Endothelial cell of umbilical vein (primary cell): ENCODE data around the gene C1QL2. TPM values are rescaled to one million over a fixed set of nuclear protein-coding genes. Genes with fewer than 3 reads are reported as not detected.

ENCODE experiments used
- BruUV-seq: library from RNA; stranded (reverse); fragments of 400-500 nt; replicated peaks from 2 replicates; lab custom pipeline; 2021; lab: Mats Ljungman, UMichigan
- CTCF ChIA-PET: fragments of 300-600, 350-600 bp; sonication (Branson Sonifier 250); formaldehyde crosslinking; loops from one replicate; lab custom pipeline; 2021; ENCODE audit warnings: antibody characterized with exemption, inconsistent platforms; lab: Charles Lee
- POLR2A ChIA-PET: fragments of 300-600, 350-600 bp; sonication (Branson Sonifier 250); formaldehyde crosslinking; loops from one replicate; lab custom pipeline; 2021; ENCODE audit warnings: antibody characterized with exemption, inconsistent platforms; lab: Charles Lee
- DNase-seq: peaks from one replicate; pipeline ENCODE4 v3.0.0-alpha.2; 2011; ENCODE audit warnings: low read depth, low spot score
- FAIRE-seq: peaks from 2 replicates; lab custom pipeline; 2011; peaks lifted over from hg19 to GRCh38; lab: Jason Lieb, UNC
- H2AFZ ChIP-seq: 2 replicates; pipeline ENCODE4 v1.6.0; 2012; ENCODE audit warnings: low read depth, low read length, control low read depth, inconsistent platforms
- H3K27ac ChIP-seq: 2 replicates; pipeline ENCODE4 v1.5.1; 2011; ENCODE audit warnings: low read depth, mild to moderate bottlenecking, control low read depth, low read length, moderate library complexity; ENCODE audit not compliant: insufficient read depth
- H3K27me3 ChIP-seq, 2 experiments: 2 replicates each; pipeline versions ENCODE4 v1.6.0 to v1.6.1; 2011; ENCODE audit warnings: low read length in 2 of 2, mixed read lengths in 1 of 2; ENCODE audit not compliant: control insufficient read depth in 2 of 2, insufficient read depth in 2 of 2
- H3K36me3 ChIP-seq, 2 experiments: 2 replicates in 1 of 2; 3 replicates in 1 of 2; pipeline ENCODE4 v1.5.1; 2011; ENCODE audit warnings: low read length in 2 of 2, mild to moderate bottlenecking in 1 of 2, moderate library complexity in 1 of 2; ENCODE audit not compliant: control insufficient read depth in 2 of 2, insufficient read depth in 2 of 2; ENCODE audit errors: extremely low read depth in 1 of 2
- H3K4me1 ChIP-seq: 3 replicates; pipeline ENCODE4 v1.5.1; 2011; ENCODE audit warnings: mild to moderate bottlenecking, low read length; ENCODE audit not compliant: control insufficient read depth, insufficient read depth; ENCODE audit errors: extremely low read depth
- H3K4me2 ChIP-seq: 2 replicates; pipeline ENCODE4 v1.6.1; 2011; ENCODE audit warnings: low read length, control low read depth, mixed read lengths; ENCODE audit not compliant: insufficient read depth
- H3K4me3 ChIP-seq, 3 experiments: fragments of 200-600 bp in 1 of 3; sonication (generic), shearing (Covaris generic) in 1 of 3; replicated peaks in 1 of 3; 2 replicates each; pipeline ENCODE4 v1.5.1; 2011 to 2016; ENCODE audit warnings: control low read depth in 3 of 3, low read length in 3 of 3, mild to moderate bottlenecking in 2 of 3, inconsistent platforms in 1 of 3, low read depth in 1 of 3, moderate library complexity in 1 of 3; ENCODE audit not compliant: insufficient read depth in 1 of 3
- H3K79me2 ChIP-seq: 2 replicates; pipeline ENCODE4 v1.6.0; 2012; ENCODE audit warnings: low read length, inconsistent platforms; ENCODE audit not compliant: control insufficient read depth, insufficient read depth
- H3K9ac ChIP-seq: replicated peaks from 2 replicates; pipeline ENCODE3; 2011; ENCODE audit warnings: low read length, control low read depth; ENCODE audit not compliant: insufficient read depth; ENCODE audit errors: extremely low read depth
- H3K9me1 ChIP-seq: replicated peaks from 3 replicates; pipeline ENCODE4 v1.6.0; 2011; ENCODE audit warnings: mild to moderate bottlenecking, low read length; ENCODE audit not compliant: control insufficient read depth, insufficient read depth; ENCODE audit errors: extremely low read depth
- H3K9me3 ChIP-seq: replicated peaks from 2 replicates; pipeline ENCODE4 v1.5.1; 2012; ENCODE audit warnings: low read length, inconsistent platforms; ENCODE audit not compliant: control insufficient read depth, insufficient read depth
- H4K20me1 ChIP-seq: replicated peaks from 2 replicates; pipeline ENCODE3; 2011; ENCODE audit warnings: mild to moderate bottlenecking, low read length; ENCODE audit not compliant: control insufficient read depth, insufficient read depth; ENCODE audit errors: extremely low read depth
- CTCF ChIP-seq, 2 donors: IDR thresholded peaks; 1 replicate in 1 of 2; 2 replicates in 1 of 2; pipeline ENCODE4 v1.5.1; 2011; ENCODE audit warnings: low read length in 2 of 2, mild to moderate bottlenecking in 2 of 2, moderate library complexity in 2 of 2, control low read depth in 1 of 2, inconsistent platforms in 1 of 2, low read depth in 1 of 2; ENCODE audit not compliant: insufficient read depth in 1 of 2; ENCODE audit errors: extremely low read depth in 1 of 2
- EZH2 ChIP-seq: IDR thresholded peaks from 2 replicates; pipeline ENCODE4 v1.6.1; 2012; ENCODE audit warnings: borderline replicate concordance, low read depth, mild to moderate bottlenecking, moderate library complexity, low read length, inconsistent platforms; ENCODE audit not compliant: severe bottlenecking
- FOS ChIP-seq: IDR thresholded peaks from 2 replicates; pipeline ENCODE4 v1.6.1; 2011; ENCODE audit warnings: mild to moderate bottlenecking, low read length, moderate library complexity, borderline replicate concordance; ENCODE audit not compliant: insufficient read depth
- JUN ChIP-seq: IDR thresholded peaks from 2 replicates; pipeline ENCODE4 v1.6.1; 2011; ENCODE audit warnings: borderline replicate concordance, low read depth; ENCODE audit not compliant: insufficient read length, insufficient read depth
- MAX ChIP-seq: IDR thresholded peaks from 2 replicates; pipeline ENCODE4 v1.6.1; 2011; ENCODE audit not compliant: insufficient read depth, insufficient read length
- MYC ChIP-seq: IDR thresholded peaks from one replicate; pipeline ENCODE4 v1.6.1; 2011; ENCODE audit warnings: mild to moderate bottlenecking, low read depth, low read length
- POLR2A ChIP-seq: IDR thresholded peaks from 2 replicates; pipeline ENCODE4 v1.6.1; 2012; ENCODE audit warnings: low read depth, mild to moderate bottlenecking, control low read depth, low read length
- POLR2AphosphoS5 ChIP-seq: IDR thresholded peaks from 2 replicates; pipeline ENCODE4 v1.6.1; 2012; ENCODE audit warnings: low read depth, mild to moderate bottlenecking, control low read depth, low read length, moderate library complexity; ENCODE audit not compliant: insufficient read depth
- dilution Hi-C: fragments of 300-500 bp; cut with MboI; formaldehyde crosslinking; loops from one replicate; pipeline ENCODE4 v1.15.0; 2019; ENCODE audit warnings: low sequenced_read_pairs; ENCODE audit not compliant: extremely low pct_ligation_motif_present
- intact Hi-C: fragments of 100-400 bp; cut with micrococcal nuclease; formaldehyde crosslinking; loops from one replicate; pipeline ENCODE4 v1.10.0; 2022
- polyA plus RNA-seq, 4 experiments: library from polyadenylated mRNA; depleted of rRNA in 3 of 4; stranded (reverse) in 3 of 4; unstranded in 1 of 4; fragments of >200 nt; gene quantifications; 2 replicates each; pipeline versions ENCODE4 v1.2.1 to v1.2.3, GENCODE V29; 2011 to 2012; ENCODE audit warnings: missing spikeins in 1 of 4
- total RNA-seq: library from RNA; stranded (reverse); gene quantifications from 2 replicates; pipeline ENCODE4 v1.2.3, GENCODE V29; 2021

C1QL2 gene
- total and polyA plus RNA-seq, 2 donors (not counting 3 experiments of a cell fraction or from before 2014, with no cell fraction given), result not detected

GRCh38 chr2:119184512-119184911 lies 26.0 kb upstream of the C1QL2 start:
- no peak for DNase-seq
- dilution Hi-C loops, result no loop called here
- TF ChIP-seq MAX (no peak), FOS (no peak), POLR2AphosphoS5 (no peak), JUN (no peak), POLR2A (no peak), EZH2 (no peak), CTCF (IDR thresholded peaks at IDR 0.05; ENCODE audit: extremely low read depth in 1 of 2, insufficient read depth in 1 of 2, low read depth in 1 of 2, low read length in 2 of 2) (no peak), MYC (no peak)
- H4K20me1 ChIP-seq, result no peaks in the 10 kb centered on the region
- no peaks in the 10 kb centered on the region for H3K27me3 ChIP-seq
- no peaks in the 10 kb centered on the region for H3K79me2 ChIP-seq
- no peak overlapping the region for H3K4me2 ChIP-seq
- intact Hi-C loops, result no loop called here
- H2AFZ ChIP-seq, result no peak overlapping the region
- no peaks in the 10 kb centered on the region for H3K9me1 ChIP-seq
- H3K9ac ChIP-seq, result no peak overlapping the region
- ChIA-PET POLR2A (no interaction called here), CTCF (no interaction called here)
- H3K27ac ChIP-seq, result no peak overlapping the region
- no TSS peak for BruUV-seq
- H3K9me3 ChIP-seq, result no peaks in the 10 kb centered on the region
- H3K36me3 ChIP-seq, result no peaks in the 10 kb centered on the region
- no peak for FAIRE-seq
- H3K4me1 ChIP-seq, result no peaks in the 10 kb centered on the region
- no peak overlapping the region for H3K4me3 ChIP-seq
